Stimulated activated naive B cell treated with anti-CD40 and anti-IgM and Interleukin-4, amounts not matched to agents 10 μg/mL and 1 μg/mL and 100 μg/mL, for 72 hours (primary cell): Measurements from ENCODE around the gene HSPB6.
"Not testable (repeated sequence)": the region's sequence is repeated elsewhere in the genome, so short reads cannot be mapped to it uniquely, and the experiment has no call there.

Source experiments
- ATAC-seq, 2 donors: fragments of 150-1000 bp; cut with Tn5 transposase; replicated peaks; 2 replicates each; pipeline ENCODE4 v1.10.0; 2021; ENCODE audit warnings: moderate library complexity in 1 of 2
- DNase-seq: peaks from one replicate; pipeline ENCODE4 v3.0.0; 2021
- H3K27ac Mint-ChIP-seq: one replicate; pipeline ENCODE4 v1.8.0; 2022; ENCODE audit warnings: mild to moderate bottlenecking, mixed read lengths
- H3K27me3 Mint-ChIP-seq, 2 donors: one replicate each; pipeline ENCODE4 v1.8.0; 2022; ENCODE audit warnings: mixed read lengths in 2 of 2
- H3K36me3 Mint-ChIP-seq, 2 donors: one replicate each; pipeline ENCODE4 v1.8.0; 2022; ENCODE audit warnings: mixed read lengths in 2 of 2, mild to moderate bottlenecking in 1 of 2
- H3K4me1 Mint-ChIP-seq, 2 donors: one replicate each; pipeline ENCODE4 v1.8.0; 2022; ENCODE audit warnings: mixed read lengths in 2 of 2, mild to moderate bottlenecking in 1 of 2
- H3K4me3 Mint-ChIP-seq, 2 donors: one replicate each; pipeline ENCODE4 v1.8.0; 2022; ENCODE audit warnings: mild to moderate bottlenecking in 2 of 2, mixed read lengths in 2 of 2, moderate library complexity in 1 of 2
- H3K9me3 Mint-ChIP-seq, 2 donors: one replicate each; pipeline ENCODE4 v1.8.0; 2022; ENCODE audit warnings: mixed read lengths in 2 of 2, mild to moderate bottlenecking in 1 of 2

Gene HSPB6

DNA sequence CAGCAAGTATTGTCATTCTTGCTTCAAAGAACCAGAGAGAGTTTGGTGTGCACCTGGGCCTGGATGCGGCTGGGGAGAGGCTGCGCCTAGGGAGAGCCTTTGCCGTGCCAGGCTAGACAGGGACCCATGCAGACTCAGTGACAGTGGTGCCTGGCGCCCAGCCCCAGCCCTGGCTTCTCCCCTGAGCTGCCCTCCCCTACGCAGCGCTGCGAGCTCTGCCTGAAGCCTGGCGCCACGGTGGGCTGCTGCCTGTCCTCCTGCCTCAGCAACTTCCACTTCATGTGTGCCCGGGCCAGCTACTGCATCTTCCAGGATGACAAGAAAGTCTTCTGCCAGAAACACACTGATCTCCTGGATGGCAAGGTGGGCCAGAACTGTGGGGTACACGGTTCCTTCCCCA lies 27.1 kb downstream of the HSPB6 start:
- ATAC-seq = no peak
- Mint-ChIP-seq H3K27me3 (no peaks in the 10 kb centered on the region), H3K9me3 (no peaks in the 10 kb centered on the region), H3K36me3 (peaks cover 73 to 76% of the 10 kb centered on the region in 2 donors), H3K4me3 (no peak overlapping the region), H3K27ac (no peak overlapping the region), H3K4me1 (peaks cover 10 to 17% of the 10 kb centered on the region in 2 donors)
- no peak for DNase-seq

DNA sequence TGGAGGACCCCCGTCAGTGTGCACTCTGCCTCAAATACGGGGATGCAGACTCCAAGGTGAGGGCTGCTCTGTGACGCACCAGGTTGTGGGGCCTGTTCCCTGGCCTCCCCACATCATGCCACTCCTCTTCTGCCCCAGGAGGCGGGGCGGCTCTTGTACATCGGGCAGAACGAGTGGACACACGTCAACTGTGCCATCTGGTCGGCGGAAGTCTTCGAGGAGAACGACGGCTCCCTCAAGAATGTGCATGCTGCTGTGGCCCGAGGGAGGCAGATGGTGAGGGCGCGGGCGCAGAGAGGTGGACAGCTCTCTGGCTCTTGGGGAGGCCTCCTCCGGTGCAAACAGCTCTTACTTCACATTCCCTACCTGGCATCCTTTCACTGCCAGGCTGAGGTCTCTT lies 27.8 kb downstream of the HSPB6 start:
- peaks cover 6 to 17% of the 10 kb centered on the region in 2 donors for H3K4me1 Mint-ChIP-seq
- H3K27ac Mint-ChIP-seq = no peak overlapping the region
- ATAC-seq (no peak), DNase-seq (no peak)
- peaks cover 71 to 73% of the 10 kb centered on the region in 2 donors for H3K36me3 Mint-ChIP-seq
- H3K27me3 Mint-ChIP-seq = no peaks in the 10 kb centered on the region
- H3K4me3 Mint-ChIP-seq = no peak overlapping the region
- H3K9me3 Mint-ChIP-seq = no peaks in the 10 kb centered on the region

- DNase-seq = no peak
- Mint-ChIP-seq H3K27ac (no peak overlapping the region), H3K9me3 (no peaks in the 10 kb centered on the region), H3K27me3 (no peaks in the 10 kb centered on the region), H3K4me1 (peaks cover 6 to 16% of the 10 kb centered on the region in 2 donors), H3K4me3 (no peak overlapping the region), H3K36me3 (peaks cover 71 to 72% of the 10 kb centered on the region in 2 donors)
- no peak for ATAC-seq
These were observed 28.7 kb downstream of the HSPB6 start for GRCh38 chr19:35727956-35728706.

DNA sequence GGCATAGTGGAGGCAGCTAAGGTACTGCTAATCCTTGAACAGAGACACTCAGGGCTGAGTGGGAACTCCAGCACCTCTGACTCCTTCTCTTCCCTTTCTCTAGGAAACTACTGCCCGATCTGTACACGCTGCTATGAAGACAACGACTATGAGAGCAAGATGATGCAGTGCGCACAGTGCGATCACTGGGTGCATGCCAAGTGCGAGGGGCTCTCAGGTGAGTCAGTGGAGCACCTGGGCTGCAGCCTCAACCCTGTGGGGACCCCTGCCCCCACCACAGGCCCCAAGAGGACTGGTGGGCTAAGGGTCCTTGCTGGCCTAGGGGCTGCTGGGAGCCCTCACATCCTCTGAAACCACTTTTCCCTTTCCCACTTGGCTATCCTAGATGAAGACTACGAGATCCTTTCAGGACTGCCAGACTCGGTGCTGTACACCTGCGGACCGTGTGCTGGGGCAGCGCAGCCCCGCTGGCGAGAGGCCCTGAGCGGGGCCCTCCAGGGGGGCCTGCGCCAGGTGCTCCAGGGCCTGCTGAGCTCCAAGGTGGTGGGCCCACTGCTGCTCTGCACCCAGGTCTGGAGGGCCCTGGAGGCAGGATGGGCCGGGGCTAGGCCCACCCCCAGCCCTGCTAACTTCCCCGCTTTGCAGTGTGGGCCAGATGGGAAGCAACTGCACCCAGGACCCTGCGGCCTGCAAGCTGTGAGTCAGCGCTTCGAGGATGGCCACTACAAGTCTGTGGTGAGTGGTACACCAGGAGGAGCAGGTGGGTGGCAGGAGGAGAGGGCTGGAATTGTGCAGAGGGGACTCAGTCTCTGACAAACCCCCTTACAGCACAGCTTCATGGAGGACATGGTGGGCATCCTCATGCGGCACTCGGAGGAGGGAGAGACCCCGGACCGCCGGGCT lies 29.5 kb downstream of the HSPB6 start:
- peaks cover 8 to 20% of the 10 kb centered on the region in 2 donors for H3K4me1 Mint-ChIP-seq
- H3K4me3 Mint-ChIP-seq = no peak overlapping the region
- H3K9me3 Mint-ChIP-seq = no peaks in the 10 kb centered on the region
- no peak for ATAC-seq
- no peak for DNase-seq
- peaks cover 75 to 78% of the 10 kb centered on the region in 2 donors for H3K36me3 Mint-ChIP-seq
- no peaks in the 10 kb centered on the region for H3K27me3 Mint-ChIP-seq
- H3K27ac Mint-ChIP-seq = no peak overlapping the region

- no peak for DNase-seq
These were observed 31.5 kb downstream of the HSPB6 start for GRCh38 chr19:35725216-35725861.

DNA sequence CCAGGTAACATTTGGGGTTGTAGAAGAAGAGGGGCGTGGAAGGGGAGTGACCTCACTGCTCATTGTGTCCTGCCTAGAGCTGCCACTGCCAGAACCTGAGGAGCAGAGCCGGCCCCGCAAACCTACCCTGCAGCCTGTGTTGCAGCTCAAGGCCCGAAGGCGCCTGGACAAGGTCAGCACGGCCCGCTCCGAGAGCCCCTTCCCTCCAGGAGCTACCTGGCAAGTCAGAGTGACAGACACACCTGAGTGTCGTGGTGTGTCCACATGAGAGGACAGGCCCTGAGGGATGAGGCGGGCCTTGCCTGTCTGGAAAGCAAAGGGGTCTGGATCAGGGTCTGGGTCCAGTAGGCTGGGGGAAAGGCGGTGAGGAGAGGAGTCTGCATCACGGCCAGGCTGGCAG lies 32.3 kb downstream of the HSPB6 start:
- no peak overlapping the region for H3K27ac Mint-ChIP-seq
- H3K4me3 Mint-ChIP-seq = no peak overlapping the region
- no peak for DNase-seq
- H3K36me3 Mint-ChIP-seq = peaks cover 76 to 77% of the 10 kb centered on the region in 2 donors
- H3K4me1 Mint-ChIP-seq = peaks cover 19 to 38% of the 10 kb centered on the region in 2 donors
- H3K9me3 Mint-ChIP-seq = no peaks in the 10 kb centered on the region
- ATAC-seq = no peak
- no peaks in the 10 kb centered on the region for H3K27me3 Mint-ChIP-seq

More at GRCh38 chr19:35725216-35725861, 31.5 kb downstream of the HSPB6 start:
- no peak overlapping the region for H3K4me3 Mint-ChIP-seq
- no peak overlapping the region for H3K27ac Mint-ChIP-seq
- H3K4me1 Mint-ChIP-seq = peaks cover 14 to 31% of the 10 kb centered on the region in 2 donors
- no peak for ATAC-seq
- no peaks in the 10 kb centered on the region for H3K9me3 Mint-ChIP-seq
- peaks cover 77 to 79% of the 10 kb centered on the region in 2 donors for H3K36me3 Mint-ChIP-seq
- no peaks in the 10 kb centered on the region for H3K27me3 Mint-ChIP-seq

DNA sequence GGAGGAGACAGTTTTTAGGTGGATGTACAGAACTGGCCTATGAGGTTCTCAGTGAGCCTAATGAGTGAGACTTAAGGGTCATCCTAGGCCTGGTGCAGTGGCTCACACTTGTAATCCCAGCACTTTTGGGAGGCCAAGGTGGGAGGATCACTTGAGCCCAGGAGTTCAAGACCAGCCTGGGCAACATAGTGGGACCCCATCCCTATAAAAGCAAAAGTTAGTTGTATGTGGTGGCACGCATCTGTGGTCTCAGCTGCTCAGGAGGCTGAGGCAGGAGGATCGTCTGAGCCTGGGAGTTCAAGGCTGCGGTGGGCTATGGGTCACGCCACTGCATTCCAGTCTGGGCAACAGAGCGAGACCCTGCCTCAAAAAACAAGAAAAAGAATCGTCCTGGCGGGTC lies 32.7 kb downstream of the HSPB6 start:
- H3K4me1 Mint-ChIP-seq = peaks cover 23 to 42% of the 10 kb centered on the region in 2 donors
- H3K27ac Mint-ChIP-seq, ATAC-seq, DNase-seq, H3K4me3 Mint-ChIP-seq, H3K9me3 Mint-ChIP-seq, H3K27me3 Mint-ChIP-seq: not testable (repeated sequence)
- H3K36me3 Mint-ChIP-seq = peaks cover 74 to 80% of the 10 kb centered on the region in 2 donors

- Mint-ChIP-seq H3K4me3 (no peak overlapping the region), H3K9me3 (no peaks in the 10 kb centered on the region), H3K36me3 (peaks cover 71 to 76% of the 10 kb centered on the region in 2 donors), H3K27ac (no peak overlapping the region), H3K27me3 (no peaks in the 10 kb centered on the region), H3K4me1 (peaks cover 25 to 47% of the 10 kb centered on the region in 2 donors)
- ATAC-seq (no peak), DNase-seq (no peak)
These were observed 33.2 kb downstream of the HSPB6 start for GRCh38 chr19:35723671-35724070.

GRCh38 chr19:35722897-35723296 lies 33.9 kb downstream of the HSPB6 start:
- Mint-ChIP-seq H3K27me3 (no peaks in the 10 kb centered on the region), H3K27ac (peak overlapping the region; percentile 76), H3K4me3 (no peak overlapping the region), H3K4me1 (peaks cover 23 to 48% of the 10 kb centered on the region in 2 donors), H3K36me3 (peaks cover 64 to 68% of the 10 kb centered on the region in 2 donors), H3K9me3 (no peaks in the 10 kb centered on the region)
- DNase-seq (no peak), ATAC-seq (no peak)

GRCh38 chr19:35722461-35722860 lies 34.4 kb downstream of the HSPB6 start:
- Mint-ChIP-seq H3K4me1 (peaks cover 23 to 48% of the 10 kb centered on the region in 2 donors), H3K27me3 (no peaks in the 10 kb centered on the region), H3K4me3 (no peak overlapping the region), H3K27ac (peak overlapping the region; percentile 76), H3K36me3 (peaks cover 60 to 64% of the 10 kb centered on the region in 2 donors), H3K9me3 (no peaks in the 10 kb centered on the region)
- DNase-seq = no peak
- no peak for ATAC-seq

- no peaks in the 10 kb centered on the region for H3K27me3 Mint-ChIP-seq
- peak overlapping the region; percentile 77 for H3K27ac Mint-ChIP-seq
- H3K4me3 Mint-ChIP-seq = no peak overlapping the region
- no peaks in the 10 kb centered on the region for H3K9me3 Mint-ChIP-seq
- H3K4me1 Mint-ChIP-seq = peaks cover 25 to 53% of the 10 kb centered on the region in 2 donors
- H3K36me3 Mint-ChIP-seq = peaks cover 56 to 63% of the 10 kb centered on the region in 2 donors
- ATAC-seq = no peak
- no peak for DNase-seq
These were observed 35.5 kb downstream of the HSPB6 start for GRCh38 chr19:35721374-35721773.

- Mint-ChIP-seq H3K27me3 (no peaks in the 10 kb centered on the region), H3K4me3 (no peak overlapping the region), H3K36me3 (peaks cover 51 to 63% of the 10 kb centered on the region in 2 donors), H3K27ac (peak overlapping the region; percentile 65), H3K9me3 (no peaks in the 10 kb centered on the region), H3K4me1 (peaks cover 29 to 60% of the 10 kb centered on the region in 2 donors)
- ATAC-seq = no peak
- no peak for DNase-seq
These were observed 36.2 kb downstream of the HSPB6 start for GRCh38 chr19:35720648-35721047.

GRCh38 chr19:35720163-35720524 lies 36.7 kb downstream of the HSPB6 start:
- Mint-ChIP-seq H3K27ac (peak overlapping the region; percentile 95), H3K9me3 (no peaks in the 10 kb centered on the region), H3K4me1 (peaks cover 30 to 65% of the 10 kb centered on the region in 2 donors), H3K27me3 (no peaks in the 10 kb centered on the region), H3K36me3 (peaks cover 46 to 58% of the 10 kb centered on the region in 2 donors), H3K4me3 (no peak overlapping the region)
- ATAC-seq (no peak), DNase-seq (no peak)
